ENCODE measurements around the gene SLC2A10. TPM values are rescaled to one million over a fixed set of nuclear protein-coding genes. Genes with fewer than 3 reads are reported as not detected.

SLC2A10 gene
- polyA plus RNA-seq, 3 donors = not detected

DNA sequence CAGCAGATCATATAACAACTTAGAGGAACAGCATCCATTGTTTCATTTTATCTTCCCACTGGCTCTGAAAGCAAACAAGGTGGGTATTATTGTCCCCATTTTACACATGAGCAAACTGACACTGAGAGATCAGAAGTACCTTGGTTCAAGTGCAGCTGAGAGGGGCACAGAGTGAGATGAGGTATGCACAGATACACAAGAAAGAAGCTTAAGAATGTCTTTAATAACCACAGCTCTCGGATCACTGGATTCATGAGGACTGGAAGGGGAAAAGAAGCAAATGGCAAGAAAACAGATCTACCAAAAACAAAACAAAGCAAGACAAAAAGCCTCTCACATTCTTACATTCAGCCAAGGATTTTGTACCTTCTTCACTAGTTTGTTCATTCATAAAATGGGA lies 10.6 kb downstream of the SLC2A10 start:
- Histone ChIP-seq H3K27me3 (ENCODE audit: control insufficient read depth in 2 of 2, insufficient read depth in 2 of 2, low read length in 2 of 2) (no peaks in the 10 kb centered on the region), H3K4me3 (replicated peaks in 1 of 3; ENCODE audit: low read depth in 2 of 3, low read length in 3 of 3) (no peak overlapping the region), H4K20me1 (ENCODE audit: insufficient read depth, low read length) (no peaks in the 10 kb centered on the region), H3K9ac (ENCODE audit: insufficient read depth, low read length, poor library complexity, severe bottlenecking) (no peak overlapping the region), H3K9me3 (replicated peaks in 1 of 2; ENCODE audit: control insufficient read depth in 1 of 2, insufficient read depth in 1 of 2, low read length in 2 of 2) (peaks cover 0 to 13% of the 10 kb centered on the region in 2 donors), H2AFZ (ENCODE audit: insufficient read depth, low read depth, low read length, poor library complexity, severe bottlenecking) (no peak overlapping the region), H3K27ac (ENCODE audit: low read depth in 1 of 2, low read length in 2 of 2) (no peak overlapping the region), H3K36me3 (replicated peaks in 1 of 2; ENCODE audit: control insufficient read depth in 1 of 2, insufficient read depth in 2 of 2, low read length in 2 of 2) (no peaks in the 10 kb centered on the region), H3K4me2 (replicated peaks; ENCODE audit: extremely low read depth, low read length, poor library complexity, severe bottlenecking) (no peak overlapping the region), H3K79me2 (ENCODE audit: insufficient read depth, low read length) (no peaks in the 10 kb centered on the region), H3K4me1 (ENCODE audit: control insufficient read depth in 1 of 2, insufficient read depth in 2 of 2, low read length in 2 of 2) (no peaks in the 10 kb centered on the region)
- no peak for TF ChIP-seq CTCF (IDR thresholded peaks at IDR 0.05)
- no CpG with 5 or more reads among the region's 1 CpG for WGBS (ENCODE audit: insufficient coverage)
- no peak overlapping the region for H3K27ac Mint-ChIP-seq
- no peaks in the 10 kb centered on the region for H3K36me3 Mint-ChIP-seq
- peaks cover 0 to 2% (median 2%) of the 10 kb centered on the region in 3 donors for H3K27me3 Mint-ChIP-seq (ENCODE audit: low read depth in 3 of 3)
- no peaks in the 10 kb centered on the region for H3K4me1 Mint-ChIP-seq
- intact Hi-C loops (cut with micrococcal nuclease) = no loop called here
- DNase-seq = no peak
- H3K4me3 Mint-ChIP-seq = no peak overlapping the region
- peaks cover 0 to 13% (median 3%) of the 10 kb centered on the region in 7 donors for H3K9me3 Mint-ChIP-seq

DNA sequence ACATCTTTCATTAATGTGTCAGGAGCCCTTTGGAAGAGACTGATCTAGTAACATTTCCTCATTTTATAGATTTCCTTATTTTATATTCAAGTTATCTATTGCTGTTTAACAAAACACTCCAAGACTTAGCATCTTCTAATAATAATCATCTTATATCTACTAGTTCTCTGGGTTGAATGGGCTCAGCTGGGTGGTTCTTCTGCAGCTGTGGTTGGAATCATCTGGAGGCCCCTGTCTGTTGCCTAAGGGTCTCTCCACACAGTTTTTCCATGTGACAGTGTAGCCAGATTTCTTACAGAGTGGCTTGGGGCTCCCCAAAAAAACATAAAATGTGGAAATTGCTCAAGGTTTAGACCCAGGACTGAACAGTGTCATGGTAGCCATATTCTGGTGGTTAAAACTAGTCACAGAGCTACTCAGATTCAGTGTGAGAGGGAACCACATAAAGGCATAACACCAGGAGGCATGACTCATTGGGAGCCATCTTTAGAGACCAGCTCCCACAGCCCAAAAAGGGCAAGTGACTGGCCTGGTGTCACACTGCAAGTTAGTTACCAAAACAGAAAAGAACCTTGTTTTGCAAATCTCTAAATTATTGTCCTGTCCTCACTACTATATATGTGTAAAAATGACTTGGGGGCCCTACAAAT lies 11.5 kb downstream of the SLC2A10 start:
- Histone ChIP-seq H3K9ac (ENCODE audit: insufficient read depth, low read length, poor library complexity, severe bottlenecking) (no peak overlapping the region), H3K27me3 (ENCODE audit: control insufficient read depth in 2 of 2, insufficient read depth in 2 of 2, low read length in 2 of 2) (no peaks in the 10 kb centered on the region), H3K79me2 (ENCODE audit: insufficient read depth, low read length) (no peaks in the 10 kb centered on the region), H3K9me3 (replicated peaks in 1 of 2; ENCODE audit: control insufficient read depth in 1 of 2, insufficient read depth in 1 of 2, low read length in 2 of 2) (peaks cover 0 to 13% of the 10 kb centered on the region in 2 donors), H4K20me1 (ENCODE audit: insufficient read depth, low read length) (no peaks in the 10 kb centered on the region), H3K4me2 (replicated peaks; ENCODE audit: extremely low read depth, low read length, poor library complexity, severe bottlenecking) (no peak overlapping the region), H2AFZ (ENCODE audit: insufficient read depth, low read depth, low read length, poor library complexity, severe bottlenecking) (no peak overlapping the region), H3K4me3 (replicated peaks in 1 of 3; ENCODE audit: low read depth in 2 of 3, low read length in 3 of 3) (no peak overlapping the region), H3K36me3 (replicated peaks in 1 of 2; ENCODE audit: control insufficient read depth in 1 of 2, insufficient read depth in 2 of 2, low read length in 2 of 2) (no peaks in the 10 kb centered on the region), H3K4me1 (ENCODE audit: control insufficient read depth in 1 of 2, insufficient read depth in 2 of 2, low read length in 2 of 2) (no peaks in the 10 kb centered on the region), H3K27ac (ENCODE audit: low read depth in 1 of 2, low read length in 2 of 2) (no peak overlapping the region)
- no peak for DNase-seq
- Mint-ChIP-seq H3K27me3 (ENCODE audit: low read depth in 3 of 3) (no peaks in the 10 kb centered on the region), H3K36me3 (no peaks in the 10 kb centered on the region), H3K27ac (no peak overlapping the region), H3K9me3 (peaks cover 0 to 13% (median 3%) of the 10 kb centered on the region in 7 donors), H3K4me1 (no peaks in the 10 kb centered on the region), H3K4me3 (no peak overlapping the region)
- intact Hi-C loops (cut with micrococcal nuclease) = no loop called here
- no peak for TF ChIP-seq CTCF (IDR thresholded peaks at IDR 0.05)

All from CD14-positive monocyte (primary cell).